DOHH2 (cell line): ENCODE data around the gene ISOC2.

Source experiments
- H3F3A ChIP-seq: fragments of 200-600 bp; sonication (generic), shearing (Covaris generic); 2 replicates; pipeline ENCODE4 v1.6.0; 2016; ENCODE audit warnings: antibody characterized with exemption, mild to moderate bottlenecking; ENCODE audit not compliant: control insufficient read depth, insufficient read depth
- H3K27ac ChIP-seq: fragments of 200-600 bp; sonication (generic); 2 replicates; pipeline ENCODE4 v1.5.1; 2014; ENCODE audit warnings: low read depth, mild to moderate bottlenecking, low read length, moderate library complexity
- H3K27me3 ChIP-seq: fragments of 200-600 bp; sonication (generic); 2 replicates; pipeline ENCODE4 v1.6.1; 2014; ENCODE audit warnings: mild to moderate bottlenecking, low read length, mixed read lengths; ENCODE audit not compliant: control insufficient read depth
- H3K36me3 ChIP-seq: fragments of 200-600 bp; sonication (generic); 2 replicates; pipeline ENCODE4 v1.6.1; 2014; ENCODE audit warnings: mild to moderate bottlenecking, low read length, moderate library complexity, mixed read lengths; ENCODE audit not compliant: control insufficient read depth
- H3K4me1 ChIP-seq: fragments of 200-600 bp; sonication (generic); 2 replicates; pipeline ENCODE4 v1.6.1; 2014; ENCODE audit warnings: mild to moderate bottlenecking, low read length, mixed read lengths; ENCODE audit not compliant: control insufficient read depth
- H3K4me2 ChIP-seq: fragments of 200-600 bp; sonication (generic); 2 replicates; pipeline ENCODE4 v1.6.0; 2014; ENCODE audit warnings: mild to moderate bottlenecking, low read length, moderate library complexity
- H3K4me3 ChIP-seq: fragments of 200-600 bp; sonication (generic); 2 replicates; pipeline ENCODE4 v1.5.1; 2014; ENCODE audit warnings: mild to moderate bottlenecking, low read length, mixed read lengths
- H3K79me2 ChIP-seq: fragments of 200-600 bp; sonication (generic); 2 replicates; pipeline ENCODE4 v1.6.1; 2014; ENCODE audit warnings: mild to moderate bottlenecking, low read length, mixed read lengths; ENCODE audit not compliant: control insufficient read depth
- H3K9me2 ChIP-seq: fragments of 200-600 bp; sonication (generic); replicated peaks from 2 replicates; pipeline ENCODE4 v1.6.1; 2014; ENCODE audit warnings: mild to moderate bottlenecking, low read length, mixed read lengths; ENCODE audit not compliant: control insufficient read depth
- H3K9me3 ChIP-seq: fragments of 200-600 bp; sonication (generic); 2 replicates; pipeline ENCODE4 v1.6.1; 2014; ENCODE audit warnings: antibody characterized with exemption, low read length, mixed read lengths; ENCODE audit not compliant: control insufficient read depth, insufficient read depth
- H4K20me1 ChIP-seq: fragments of 200-600 bp; sonication (generic); 2 replicates; pipeline ENCODE4 v1.6.0; 2014; ENCODE audit warnings: low read depth, mild to moderate bottlenecking, antibody characterized with exemption, low read length, moderate library complexity; ENCODE audit not compliant: control insufficient read depth, insufficient read depth
- EZH2phosphoT487 ChIP-seq: fragments of 200-600 bp; sonication (generic); IDR thresholded peaks from 2 replicates; pipeline ENCODE4 v1.6.1; 2017; ENCODE audit warnings: borderline replicate concordance, mild to moderate bottlenecking, antibody characterized with exemption, low read length, moderate library complexity, mixed read lengths
- TF ChIP-seq, protein P1 (sequence below): fragments of 200-600 bp; sonication (generic); IDR thresholded peaks from one replicate; pipeline ENCODE4 v1.5.1; 2014; ENCODE audit warnings: antibody characterized with exemption, mild to moderate bottlenecking, low read depth, low read length; ENCODE audit not compliant: poor library complexity, severe bottlenecking

Gene ISOC2

DNA sequence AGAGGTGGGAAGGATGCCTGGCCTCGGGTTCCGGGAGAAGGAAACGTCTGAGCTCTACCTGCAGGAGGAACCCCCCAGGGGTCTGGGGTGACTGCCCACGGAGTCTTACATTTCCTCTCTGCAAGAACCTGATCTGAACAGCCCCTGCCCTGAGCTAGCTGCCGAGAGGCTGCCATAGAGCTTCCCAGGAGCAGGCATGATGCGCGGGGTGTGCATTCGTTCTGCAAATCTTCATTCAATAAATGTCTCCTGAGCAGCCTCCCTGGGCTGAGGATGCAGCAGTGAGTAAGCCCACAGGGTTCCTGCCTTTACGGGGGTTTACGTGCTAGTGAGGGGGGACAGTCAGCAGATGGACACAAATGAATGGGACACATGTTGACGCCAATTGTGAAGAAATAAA is 16.8 kb downstream of the ISOC2 start:
- no peak overlapping the region for H3K4me2 ChIP-seq
- no peaks in the 10 kb centered on the region for H3K9me2 ChIP-seq
- peaks cover 32% of the 10 kb centered on the region for H3K27me3 ChIP-seq
- no peak overlapping the region for H3K4me3 ChIP-seq
- H3K9me3 ChIP-seq = no peaks in the 10 kb centered on the region
- peaks cover 15% of the 10 kb centered on the region for H3K4me1 ChIP-seq
- H4K20me1 ChIP-seq = no peaks in the 10 kb centered on the region; the same call in 1 of the 2 replicates
- H3F3A ChIP-seq = peaks cover 5% of the 10 kb centered on the region; the same call in 1 of the 2 replicates
- TF ChIP-seq EZH2phosphoT487 = no peak
- TF ChIP-seq, protein P1, sequence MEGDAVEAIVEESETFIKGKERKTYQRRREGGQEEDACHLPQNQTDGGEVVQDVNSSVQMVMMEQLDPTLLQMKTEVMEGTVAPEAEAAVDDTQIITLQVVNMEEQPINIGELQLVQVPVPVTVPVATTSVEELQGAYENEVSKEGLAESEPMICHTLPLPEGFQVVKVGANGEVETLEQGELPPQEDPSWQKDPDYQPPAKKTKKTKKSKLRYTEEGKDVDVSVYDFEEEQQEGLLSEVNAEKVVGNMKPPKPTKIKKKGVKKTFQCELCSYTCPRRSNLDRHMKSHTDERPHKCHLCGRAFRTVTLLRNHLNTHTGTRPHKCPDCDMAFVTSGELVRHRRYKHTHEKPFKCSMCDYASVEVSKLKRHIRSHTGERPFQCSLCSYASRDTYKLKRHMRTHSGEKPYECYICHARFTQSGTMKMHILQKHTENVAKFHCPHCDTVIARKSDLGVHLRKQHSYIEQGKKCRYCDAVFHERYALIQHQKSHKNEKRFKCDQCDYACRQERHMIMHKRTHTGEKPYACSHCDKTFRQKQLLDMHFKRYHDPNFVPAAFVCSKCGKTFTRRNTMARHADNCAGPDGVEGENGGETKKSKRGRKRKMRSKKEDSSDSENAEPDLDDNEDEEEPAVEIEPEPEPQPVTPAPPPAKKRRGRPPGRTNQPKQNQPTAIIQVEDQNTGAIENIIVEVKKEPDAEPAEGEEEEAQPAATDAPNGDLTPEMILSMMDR = no peak
- H3K36me3 ChIP-seq = no peaks in the 10 kb centered on the region
- H3K27ac ChIP-seq = no peak overlapping the region
- H3K79me2 ChIP-seq = no peaks in the 10 kb centered on the region

DNA sequence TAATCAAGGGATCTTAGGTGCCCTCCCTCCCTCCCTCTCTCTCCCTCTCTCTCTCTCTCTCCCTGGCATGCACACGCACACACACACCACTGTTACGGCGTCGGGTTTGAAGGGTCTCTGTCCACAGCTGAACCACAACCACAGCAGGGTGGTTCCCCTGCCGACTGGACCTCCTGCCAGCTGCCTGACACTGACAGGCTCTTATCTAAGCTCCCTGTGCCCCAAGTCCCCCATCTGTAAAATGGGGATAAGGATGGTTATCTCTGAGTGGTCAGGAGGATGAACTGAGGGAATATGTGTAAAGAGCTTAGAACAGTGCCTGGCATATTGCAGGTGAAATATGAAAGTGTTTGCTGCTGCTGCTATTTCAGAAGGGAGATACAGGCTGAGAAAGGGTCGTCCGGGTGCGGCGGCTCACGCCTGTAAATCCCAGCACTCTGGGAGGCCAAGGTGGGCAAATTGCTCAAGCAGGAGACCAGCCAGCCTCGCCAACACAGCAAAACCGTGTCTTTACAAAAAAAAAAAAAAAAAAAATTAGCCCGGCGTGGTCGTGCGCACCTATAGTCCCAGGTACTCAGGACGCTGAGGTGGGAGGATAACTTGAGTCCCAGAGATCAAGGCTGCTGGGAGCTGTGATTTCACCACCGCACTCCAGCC is 17.5 kb downstream of the ISOC2 start:
- no peaks in the 10 kb centered on the region for H3K79me2 ChIP-seq
- no peak for TF ChIP-seq EZH2phosphoT487
- TF ChIP-seq, protein P1 = no peak
- no peaks in the 10 kb centered on the region; the same call in 1 of the 2 replicates for H4K20me1 ChIP-seq
- peaks cover 15% of the 10 kb centered on the region for H3K4me1 ChIP-seq
- no peak overlapping the region for H3K4me2 ChIP-seq
- no peaks in the 10 kb centered on the region for H3K9me3 ChIP-seq
- no peaks in the 10 kb centered on the region for H3K9me2 ChIP-seq
- no peak overlapping the region for H3K4me3 ChIP-seq
- peaks cover 5% of the 10 kb centered on the region; the same call in 1 of the 2 replicates for H3F3A ChIP-seq
- H3K27ac ChIP-seq = no peak overlapping the region
- H3K36me3 ChIP-seq = no peaks in the 10 kb centered on the region
- peaks cover 32% of the 10 kb centered on the region for H3K27me3 ChIP-seq

DNA sequence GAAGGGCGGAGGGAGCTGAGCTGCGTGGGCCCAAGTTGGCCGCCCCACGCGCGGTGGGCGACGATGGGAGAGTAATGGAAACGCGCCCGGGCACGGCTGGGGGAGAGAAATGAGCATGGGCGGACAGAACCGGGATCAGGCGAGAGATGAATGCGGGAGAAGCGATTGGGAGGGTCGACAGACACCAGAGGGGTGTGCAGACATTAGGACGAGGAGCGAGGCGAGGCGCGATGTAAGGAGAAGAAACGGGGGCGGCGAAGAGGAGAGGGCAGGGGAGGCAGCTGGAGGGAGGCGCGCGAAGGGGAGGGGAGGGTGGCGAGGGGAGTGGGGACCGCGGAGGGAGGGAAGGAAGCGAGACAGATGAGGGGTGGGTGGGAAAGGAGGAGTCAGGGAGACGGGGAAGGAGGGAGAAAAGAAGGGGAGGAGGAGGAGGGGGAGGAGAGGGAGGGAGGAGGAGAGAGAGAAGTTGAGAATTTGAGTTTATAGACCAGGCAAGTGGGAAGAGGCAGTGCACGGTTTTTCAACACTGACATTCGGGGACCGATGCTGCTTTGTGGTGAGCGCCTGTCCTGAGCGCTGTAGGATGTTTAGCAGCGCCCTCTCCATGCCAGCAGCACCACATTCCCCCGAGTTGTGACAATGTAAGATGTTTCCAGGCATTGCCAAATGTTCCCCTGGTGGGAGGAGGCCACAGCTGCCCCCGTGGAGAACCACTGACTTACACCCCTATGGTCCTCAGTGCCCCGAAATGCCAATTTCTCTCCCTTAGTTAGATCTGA is 18.2 kb downstream of the ISOC2 start, which contains the start of gene SHISA7:
Gene SHISA7 (minus strand): TSS at position 256 of the 779 bp plus-strand sequence. CDS start 437 bp downstream, outside the sequence.
- peaks cover 32% of the 10 kb centered on the region for H3K27me3 ChIP-seq
- H3K4me2 ChIP-seq = no peak within 1 kb of the TSS
- no peaks in the 10 kb centered on the region for H3K79me2 ChIP-seq
- no peak for TF ChIP-seq EZH2phosphoT487
- TF ChIP-seq, protein P1 = no peak
- H3K9me2 ChIP-seq = no peaks in the 10 kb centered on the region
- no peaks in the 10 kb centered on the region; the same call in 1 of the 2 replicates for H4K20me1 ChIP-seq
- no peak within 1 kb of the TSS for H3K27ac ChIP-seq
- H3F3A ChIP-seq = peaks cover 5% of the 10 kb centered on the region; the same call in 1 of the 2 replicates
- H3K4me1 ChIP-seq = peaks cover 15% of the 10 kb centered on the region
- H3K36me3 ChIP-seq = no peaks in the 10 kb centered on the region
- no peaks in the 10 kb centered on the region for H3K9me3 ChIP-seq
- H3K4me3 ChIP-seq = no peak within 1 kb of the TSS
